Retinal pigment epithelial cell (primary cell): ENCODE results near the gene NANOGP8.

ENCODE experiments used
- DNase-seq: peaks from one replicate; pipeline ENCODE4 v3.0.0-alpha.2; 2010; ENCODE audit warnings: low read depth
- H3K4me3 ChIP-seq: 2 replicates; pipeline ENCODE4 v1.5.1; 2011; ENCODE audit warnings: mild to moderate bottlenecking, low read length, control low read depth, moderate library complexity
- CTCF ChIP-seq: conservative IDR thresholded peaks from 2 replicates; pipeline ENCODE4 v1.5.1; 2011; ENCODE audit warnings: low read depth, low read length, control low read depth, inconsistent platforms

Gene NANOGP8

GRCh38 chr15:35098737-35099136 is 13.6 kb upstream of the NANOGP8 start:
- H3K4me3 ChIP-seq = no peak overlapping the region
- no peak for DNase-seq
- no peak for TF ChIP-seq CTCF

- DNase-seq = no peak
- H3K4me3 ChIP-seq = no peak overlapping the region
- no peak for TF ChIP-seq CTCF
Observed at GRCh38 chr15:35095941-35096340, 10.8 kb upstream of the NANOGP8 start.

GRCh38 chr15:35092846-35093245 is 7.8 kb upstream of the NANOGP8 start:
- TF ChIP-seq CTCF = no peak
- no peak for DNase-seq

GRCh38 chr15:35092311-35092710 is 7.2 kb upstream of the NANOGP8 start:
- DNase-seq = no peak
- no peak overlapping the region for H3K4me3 ChIP-seq
- TF ChIP-seq CTCF = no peak

More at GRCh38 chr15:35092846-35093245, 7.8 kb upstream of the NANOGP8 start:
- H3K4me3 ChIP-seq = no peak overlapping the region

- H3K4me3 ChIP-seq = no peak overlapping the region
- DNase-seq = no peak
- TF ChIP-seq CTCF = no peak
Observed at GRCh38 chr15:35090104-35090807, 5.2 kb upstream of the NANOGP8 start.

GRCh38 chr15:35089551-35089950 is 4.5 kb upstream of the NANOGP8 start:
- TF ChIP-seq CTCF = no peak
- H3K4me3 ChIP-seq = no peak overlapping the region
- no peak for DNase-seq

- TF ChIP-seq CTCF = no peak
- DNase-seq = no peak
- no peak overlapping the region for H3K4me3 ChIP-seq
Observed at GRCh38 chr15:35088329-35088728, 3.2 kb upstream of the NANOGP8 start.
